HEK293 (cell line): ENCODE data around the gene OR1F1.

Source experiments
- GLI4 ChIP-seq: fragments of 450-650 bp; formaldehyde crosslinking; IDR thresholded peaks from 2 replicates; pipeline ENCODE4 v1.5.1; 2016; ENCODE audit warnings: missing biosample characterization, missing genetic modification characterization
- MEIS1 ChIP-seq: sonication (generic); formaldehyde crosslinking; IDR thresholded peaks from 2 replicates; pipeline ENCODE4 v1.8.1; 2022; ENCODE audit warnings: missing genetic modification reagents, mild to moderate bottlenecking, borderline replicate concordance
- TCF7L2 ChIP-seq: IDR thresholded peaks from 2 replicates; pipeline ENCODE4 v1.6.1; 2011; ENCODE audit warnings: low read depth, mild to moderate bottlenecking, inconsistent platforms, low read length, moderate library complexity, borderline replicate concordance
- YY1 ChIP-seq: fragments of 450-650 bp; formaldehyde crosslinking; IDR thresholded peaks from 2 replicates; pipeline ENCODE4 v1.5.1; 2018; ENCODE audit warnings: missing biosample characterization, missing genetic modification characterization
- ZFP37 ChIP-seq: fragments of 450-650 bp; formaldehyde crosslinking; IDR thresholded peaks from 2 replicates; pipeline ENCODE4 v1.5.1; 2016; ENCODE audit warnings: missing biosample characterization, missing genetic modification characterization
- ZFP41 ChIP-seq: fragments of 450-650 bp; formaldehyde crosslinking; IDR thresholded peaks from 2 replicates; pipeline ENCODE4 v1.5.1; 2016; ENCODE audit warnings: missing biosample characterization, missing genetic modification characterization, borderline replicate concordance
- ZNF138 ChIP-seq: fragments of 450-650 bp; formaldehyde crosslinking; IDR thresholded peaks from 2 replicates; pipeline ENCODE4 v1.5.1; 2016; ENCODE audit warnings: missing biosample characterization, missing genetic modification characterization, borderline replicate concordance
- ZNF184 ChIP-seq: fragments of 450-650 bp; IDR thresholded peaks from 2 replicates; pipeline ENCODE4 v1.5.1; 2018; ENCODE audit warnings: missing biosample characterization, mild to moderate bottlenecking, missing genetic modification characterization
- ZNF23 ChIP-seq: fragments of 450-650 bp; formaldehyde crosslinking; IDR thresholded peaks from 2 replicates; pipeline ENCODE4 v1.5.1; 2016; ENCODE audit warnings: missing biosample characterization, missing genetic modification characterization, borderline replicate concordance
- ZNF248 ChIP-seq: fragments of 450-650 bp; formaldehyde crosslinking; IDR thresholded peaks from 2 replicates; pipeline ENCODE4 v1.5.1; 2017; ENCODE audit warnings: missing biosample characterization, missing genetic modification characterization
- ZNF292 ChIP-seq: fragments of 450-650 bp; formaldehyde crosslinking; IDR thresholded peaks from 2 replicates; pipeline ENCODE4 v1.5.1; 2016; ENCODE audit warnings: low read depth, missing biosample characterization, missing genetic modification characterization, borderline replicate concordance
- ZNF423 ChIP-seq: fragments of 450-650 bp; formaldehyde crosslinking; IDR thresholded peaks from 2 replicates; pipeline ENCODE4 v1.5.1; 2016; ENCODE audit warnings: missing biosample characterization, missing genetic modification characterization
- ZNF530 ChIP-seq: fragments of 450-650 bp; formaldehyde crosslinking; IDR thresholded peaks from 2 replicates; pipeline ENCODE4 v1.5.1; 2016; ENCODE audit warnings: low read depth, missing biosample characterization, missing genetic modification characterization
- ZNF610 ChIP-seq: fragments of 450-650 bp; formaldehyde crosslinking; IDR thresholded peaks from 2 replicates; pipeline ENCODE4 v1.5.1; 2016; ENCODE audit warnings: missing biosample characterization, missing genetic modification characterization, borderline replicate concordance
- ZNF654 ChIP-seq: fragments of 450-650 bp; formaldehyde crosslinking; IDR thresholded peaks from 2 replicates; pipeline ENCODE4 v1.5.1; 2016; ENCODE audit warnings: low read depth, missing biosample characterization, missing genetic modification characterization
- ZNF677 ChIP-seq: fragments of 450-650 bp; IDR thresholded peaks from 2 replicates; pipeline ENCODE4 v1.5.0; 2018; ENCODE audit warnings: missing biosample characterization, mild to moderate bottlenecking, missing genetic modification characterization, moderate library complexity
- ZNF707 ChIP-seq: fragments of 450-650 bp; formaldehyde crosslinking; IDR thresholded peaks from 2 replicates; pipeline ENCODE4 v1.5.1; 2016; ENCODE audit warnings: missing biosample characterization, missing genetic modification characterization
- ZNF792 ChIP-seq: fragments of 450-650 bp; formaldehyde crosslinking; IDR thresholded peaks from 2 replicates; pipeline ENCODE4 v1.5.1; 2016; ENCODE audit warnings: missing biosample characterization, missing genetic modification characterization
- TF ChIP-seq, protein P1 (sequence below): fragments of 450-650 bp; formaldehyde crosslinking; IDR thresholded peaks from 2 replicates; pipeline ENCODE4 v1.5.1; 2016; ENCODE audit warnings: missing biosample characterization, missing genetic modification characterization
- TF ChIP-seq, protein P2 (sequence below): fragments of 450-650 bp; formaldehyde crosslinking; IDR thresholded peaks from 2 replicates; pipeline ENCODE4 v1.5.1; 2017; ENCODE audit warnings: missing biosample characterization, missing genetic modification characterization
- TF ChIP-seq, protein P3 (sequence below): fragments of 450-650 bp; formaldehyde crosslinking; IDR thresholded peaks from 2 replicates; pipeline ENCODE4 v1.5.1; 2016; ENCODE audit warnings: missing biosample characterization, missing genetic modification characterization
- TF ChIP-seq, protein P4 (sequence below): fragments of 450-650 bp; formaldehyde crosslinking; conservative IDR thresholded peaks from 2 replicates; pipeline ENCODE4 v1.5.1; 2016; ENCODE audit warnings: low read depth, missing biosample characterization, missing genetic modification characterization
- TF ChIP-seq, protein P5 (sequence below): fragments of 450-650 bp; formaldehyde crosslinking; IDR thresholded peaks from 2 replicates; pipeline ENCODE4 v1.5.1; 2016; ENCODE audit warnings: missing biosample characterization, missing genetic modification characterization
- TF ChIP-seq, protein P6 (sequence below): fragments of 450-650 bp; formaldehyde crosslinking; optimal IDR thresholded peaks from 2 replicates; pipeline ENCODE3; 2016; ENCODE audit warnings: missing biosample characterization, mild to moderate bottlenecking, missing genetic modification characterization

Gene OR1F1

DNA sequence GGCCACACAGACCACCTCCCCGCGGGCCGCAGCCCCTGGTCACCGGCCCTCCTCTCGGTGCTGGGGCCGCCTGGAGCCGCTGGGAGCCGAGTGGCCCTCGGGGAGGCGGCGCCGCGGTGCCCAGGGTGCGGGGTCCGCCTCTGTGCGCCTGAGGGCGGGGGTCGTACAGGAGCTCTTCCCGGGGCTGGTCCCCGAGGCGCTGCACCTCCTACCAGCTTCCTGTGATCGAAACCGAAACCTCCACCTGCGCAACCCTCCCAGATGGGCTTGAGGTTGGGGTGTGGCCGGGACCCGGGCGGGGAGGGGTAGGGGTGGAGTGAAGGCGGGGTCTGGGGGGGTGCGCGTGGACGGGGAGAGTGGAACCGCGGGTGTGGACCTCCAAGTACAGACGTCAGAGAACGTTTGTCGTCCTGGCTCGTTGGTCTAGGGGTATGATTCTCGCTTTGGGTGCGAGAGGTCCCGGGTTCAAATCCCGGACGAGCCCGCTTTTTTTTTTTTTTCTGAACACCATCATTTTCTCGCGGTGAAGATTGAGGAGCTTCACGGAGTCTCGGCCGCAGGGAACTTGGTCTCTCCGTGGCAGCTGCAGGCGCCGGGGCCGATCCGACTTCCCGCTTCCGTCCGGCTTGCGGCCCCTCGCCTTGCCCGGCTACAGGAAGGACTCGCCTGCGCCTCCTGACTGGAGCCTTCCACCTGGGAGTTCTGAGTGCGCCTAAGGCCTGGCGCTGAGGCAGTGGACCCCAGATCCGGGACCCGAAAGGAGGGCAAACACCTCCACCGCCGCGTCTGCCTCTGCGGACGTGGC lies 29.3 kb upstream of the OR1F1 start (continued):
- TF ChIP-seq, protein P1, sequence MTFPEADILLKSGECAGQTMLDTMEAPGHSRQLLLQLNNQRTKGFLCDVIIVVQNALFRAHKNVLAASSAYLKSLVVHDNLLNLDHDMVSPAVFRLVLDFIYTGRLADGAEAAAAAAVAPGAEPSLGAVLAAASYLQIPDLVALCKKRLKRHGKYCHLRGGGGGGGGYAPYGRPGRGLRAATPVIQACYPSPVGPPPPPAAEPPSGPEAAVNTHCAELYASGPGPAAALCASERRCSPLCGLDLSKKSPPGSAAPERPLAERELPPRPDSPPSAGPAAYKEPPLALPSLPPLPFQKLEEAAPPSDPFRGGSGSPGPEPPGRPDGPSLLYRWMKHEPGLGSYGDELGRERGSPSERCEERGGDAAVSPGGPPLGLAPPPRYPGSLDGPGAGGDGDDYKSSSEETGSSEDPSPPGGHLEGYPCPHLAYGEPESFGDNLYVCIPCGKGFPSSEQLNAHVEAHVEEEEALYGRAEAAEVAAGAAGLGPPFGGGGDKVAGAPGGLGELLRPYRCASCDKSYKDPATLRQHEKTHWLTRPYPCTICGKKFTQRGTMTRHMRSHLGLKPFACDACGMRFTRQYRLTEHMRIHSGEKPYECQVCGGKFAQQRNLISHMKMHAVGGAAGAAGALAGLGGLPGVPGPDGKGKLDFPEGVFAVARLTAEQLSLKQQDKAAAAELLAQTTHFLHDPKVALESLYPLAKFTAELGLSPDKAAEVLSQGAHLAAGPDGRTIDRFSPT (tag by site-specific recombination) = no peak
- no peak for TF ChIP-seq ZNF23 (tag by site-specific recombination)
- peak; percentile 96 for TF ChIP-seq ZNF530 (tag by site-specific recombination)
- no peak for TF ChIP-seq MEIS1 (CRISPR knock-in tag)
- 0 out of 2 replicates have a peak, but pooled peaks have one; percentile 47 for TF ChIP-seq ZFP37
- no peak for TF ChIP-seq ZNF248 (tag by site-specific recombination)
- TF ChIP-seq ZNF423 (tag by site-specific recombination) = peak; percentile 62; the same call in 1 of the 2 replicates
- TF ChIP-seq, protein P2, sequence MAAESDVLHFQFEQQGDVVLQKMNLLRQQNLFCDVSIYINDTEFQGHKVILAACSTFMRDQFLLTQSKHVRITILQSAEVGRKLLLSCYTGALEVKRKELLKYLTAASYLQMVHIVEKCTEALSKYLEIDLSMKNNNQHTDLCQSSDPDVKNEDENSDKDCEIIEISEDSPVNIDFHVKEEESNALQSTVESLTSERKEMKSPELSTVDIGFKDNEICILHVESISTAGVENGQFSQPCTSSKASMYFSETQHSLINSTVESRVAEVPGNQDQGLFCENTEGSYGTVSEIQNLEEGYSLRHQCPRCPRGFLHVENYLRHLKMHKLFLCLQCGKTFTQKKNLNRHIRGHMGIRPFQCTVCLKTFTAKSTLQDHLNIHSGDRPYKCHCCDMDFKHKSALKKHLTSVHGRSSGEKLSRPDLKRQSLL (tag by site-specific recombination) = peak; percentile 89
- TF ChIP-seq ZNF654 (tag by site-specific recombination) = peak; percentile 13; the same call in 1 of the 2 replicates
- TF ChIP-seq GLI4 (tag by site-specific recombination) = peak; percentile 75; the same call in 1 of the 2 replicates
- TF ChIP-seq YY1 (tag by site-specific recombination) = peak; percentile 54; the same call in 1 of the 2 replicates
- TF ChIP-seq, protein P3, sequence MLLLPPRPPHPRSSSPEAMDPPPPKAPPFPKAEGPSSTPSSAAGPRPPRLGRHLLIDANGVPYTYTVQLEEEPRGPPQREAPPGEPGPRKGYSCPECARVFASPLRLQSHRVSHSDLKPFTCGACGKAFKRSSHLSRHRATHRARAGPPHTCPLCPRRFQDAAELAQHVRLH (tag by site-specific recombination) = peak; percentile 86
- TF ChIP-seq ZNF292 (tag by site-specific recombination) = no peak
- no peak for TF ChIP-seq ZNF138 (tag by site-specific recombination)
- TF ChIP-seq, protein P4, sequence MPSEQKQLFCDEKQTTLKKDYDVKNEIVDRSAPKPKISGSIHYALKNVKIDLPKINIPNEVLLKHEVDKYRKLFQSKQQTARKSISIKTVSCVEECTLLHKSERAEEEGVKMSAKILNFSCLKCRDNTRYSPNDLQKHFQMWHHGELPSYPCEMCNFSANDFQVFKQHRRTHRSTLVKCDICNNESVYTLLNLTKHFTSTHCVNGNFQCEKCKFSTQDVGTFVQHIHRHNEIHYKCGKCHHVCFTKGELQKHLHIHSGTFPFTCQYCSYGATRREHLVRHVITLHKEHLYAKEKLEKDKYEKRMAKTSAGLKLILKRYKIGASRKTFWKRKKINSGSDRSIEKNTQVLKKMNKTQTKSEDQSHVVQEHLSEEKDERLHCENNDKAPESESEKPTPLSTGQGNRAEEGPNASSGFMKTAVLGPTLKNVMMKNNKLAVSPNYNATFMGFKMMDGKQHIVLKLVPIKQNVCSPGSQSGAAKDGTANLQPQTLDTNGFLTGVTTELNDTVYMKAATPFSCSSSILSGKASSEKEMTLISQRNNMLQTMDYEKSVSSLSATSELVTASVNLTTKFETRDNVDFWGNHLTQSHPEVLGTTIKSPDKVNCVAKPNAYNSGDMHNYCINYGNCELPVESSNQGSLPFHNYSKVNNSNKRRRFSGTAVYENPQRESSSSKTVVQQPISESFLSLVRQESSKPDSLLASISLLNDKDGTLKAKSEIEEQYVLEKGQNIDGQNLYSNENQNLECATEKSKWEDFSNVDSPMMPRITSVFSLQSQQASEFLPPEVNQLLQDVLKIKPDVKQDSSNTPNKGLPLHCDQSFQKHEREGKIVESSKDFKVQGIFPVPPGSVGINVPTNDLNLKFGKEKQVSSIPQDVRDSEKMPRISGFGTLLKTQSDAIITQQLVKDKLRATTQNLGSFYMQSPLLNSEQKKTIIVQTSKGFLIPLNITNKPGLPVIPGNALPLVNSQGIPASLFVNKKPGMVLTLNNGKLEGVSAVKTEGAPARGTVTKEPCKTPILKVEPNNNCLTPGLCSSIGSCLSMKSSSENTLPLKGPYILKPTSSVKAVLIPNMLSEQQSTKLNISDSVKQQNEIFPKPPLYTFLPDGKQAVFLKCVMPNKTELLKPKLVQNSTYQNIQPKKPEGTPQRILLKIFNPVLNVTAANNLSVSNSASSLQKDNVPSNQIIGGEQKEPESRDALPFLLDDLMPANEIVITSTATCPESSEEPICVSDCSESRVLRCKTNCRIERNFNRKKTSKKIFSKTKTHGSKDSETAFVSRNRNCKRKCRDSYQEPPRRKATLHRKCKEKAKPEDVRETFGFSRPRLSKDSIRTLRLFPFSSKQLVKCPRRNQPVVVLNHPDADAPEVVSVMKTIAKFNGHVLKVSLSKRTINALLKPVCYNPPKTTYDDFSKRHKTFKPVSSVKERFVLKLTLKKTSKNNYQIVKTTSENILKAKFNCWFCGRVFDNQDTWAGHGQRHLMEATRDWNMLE (tag by site-specific recombination) = no peak; the same call in 1 of the 2 replicates
- no peak for TF ChIP-seq ZFP41
- TF ChIP-seq ZNF610 = peak; percentile 75; the same call in 1 of the 2 replicates
- TF ChIP-seq ZNF677 = no peak
- TF ChIP-seq ZNF792 (tag by site-specific recombination) = 0 out of 2 replicates have a peak, but pooled peaks have one; percentile 12
- TF ChIP-seq ZNF707 (tag by site-specific recombination) = no peak
- TF ChIP-seq, protein P5, sequence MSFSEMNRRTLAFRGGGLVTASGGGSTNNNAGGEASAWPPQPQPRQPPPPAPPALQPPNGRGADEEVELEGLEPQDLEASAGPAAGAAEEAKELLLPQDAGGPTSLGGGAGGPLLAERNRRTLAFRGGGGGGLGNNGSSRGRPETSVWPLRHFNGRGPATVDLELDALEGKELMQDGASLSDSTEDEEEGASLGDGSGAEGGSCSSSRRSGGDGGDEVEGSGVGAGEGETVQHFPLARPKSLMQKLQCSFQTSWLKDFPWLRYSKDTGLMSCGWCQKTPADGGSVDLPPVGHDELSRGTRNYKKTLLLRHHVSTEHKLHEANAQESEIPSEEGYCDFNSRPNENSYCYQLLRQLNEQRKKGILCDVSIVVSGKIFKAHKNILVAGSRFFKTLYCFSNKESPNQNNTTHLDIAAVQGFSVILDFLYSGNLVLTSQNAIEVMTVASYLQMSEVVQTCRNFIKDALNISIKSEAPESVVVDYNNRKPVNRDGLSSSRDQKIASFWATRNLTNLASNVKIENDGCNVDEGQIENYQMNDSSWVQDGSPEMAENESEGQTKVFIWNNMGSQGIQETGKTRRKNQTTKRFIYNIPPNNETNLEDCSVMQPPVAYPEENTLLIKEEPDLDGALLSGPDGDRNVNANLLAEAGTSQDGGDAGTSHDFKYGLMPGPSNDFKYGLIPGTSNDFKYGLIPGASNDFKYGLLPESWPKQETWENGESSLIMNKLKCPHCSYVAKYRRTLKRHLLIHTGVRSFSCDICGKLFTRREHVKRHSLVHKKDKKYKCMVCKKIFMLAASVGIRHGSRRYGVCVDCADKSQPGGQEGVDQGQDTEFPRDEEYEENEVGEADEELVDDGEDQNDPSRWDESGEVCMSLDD (tag by site-specific recombination) = no peak; the same call in none of the 2 replicates
- TF ChIP-seq TCF7L2 = no peak
- peak; percentile 80 for TF ChIP-seq ZNF184 (tag by site-specific recombination)
- TF ChIP-seq, protein P6, sequence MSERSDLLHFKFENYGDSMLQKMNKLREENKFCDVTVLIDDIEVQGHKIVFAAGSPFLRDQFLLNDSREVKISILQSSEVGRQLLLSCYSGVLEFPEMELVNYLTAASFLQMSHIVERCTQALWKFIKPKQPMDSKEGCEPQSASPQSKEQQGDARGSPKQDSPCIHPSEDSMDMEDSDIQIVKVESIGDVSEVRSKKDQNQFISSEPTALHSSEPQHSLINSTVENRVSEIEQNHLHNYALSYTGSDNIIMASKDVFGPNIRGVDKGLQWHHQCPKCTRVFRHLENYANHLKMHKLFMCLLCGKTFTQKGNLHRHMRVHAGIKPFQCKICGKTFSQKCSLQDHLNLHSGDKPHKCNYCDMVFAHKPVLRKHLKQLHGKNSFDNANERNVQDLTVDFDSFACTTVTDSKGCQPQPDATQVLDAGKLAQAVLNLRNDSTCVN (tag by site-specific recombination) = peak; percentile 68
